Stimulated activated CD8-positive, alpha-beta memory T cell treated with anti-CD3 and anti-CD28 coated beads, Interleukin-7, amount 100 ng/mL, for 48 hours (primary cell): ENCODE measurements around the gene DLL4.
A peak's percentile ranks its signal among the peaks of the same experiment; 100 is the strongest.

Experiments used
- DNase-seq, 2 donors: peaks; one replicate each; pipeline ENCODE4 v3.0.0-alpha.2; 2020; ENCODE audit warnings: low read depth in 1 of 2; ENCODE audit errors: extremely low read depth in 1 of 2

Gene DLL4

DNA sequence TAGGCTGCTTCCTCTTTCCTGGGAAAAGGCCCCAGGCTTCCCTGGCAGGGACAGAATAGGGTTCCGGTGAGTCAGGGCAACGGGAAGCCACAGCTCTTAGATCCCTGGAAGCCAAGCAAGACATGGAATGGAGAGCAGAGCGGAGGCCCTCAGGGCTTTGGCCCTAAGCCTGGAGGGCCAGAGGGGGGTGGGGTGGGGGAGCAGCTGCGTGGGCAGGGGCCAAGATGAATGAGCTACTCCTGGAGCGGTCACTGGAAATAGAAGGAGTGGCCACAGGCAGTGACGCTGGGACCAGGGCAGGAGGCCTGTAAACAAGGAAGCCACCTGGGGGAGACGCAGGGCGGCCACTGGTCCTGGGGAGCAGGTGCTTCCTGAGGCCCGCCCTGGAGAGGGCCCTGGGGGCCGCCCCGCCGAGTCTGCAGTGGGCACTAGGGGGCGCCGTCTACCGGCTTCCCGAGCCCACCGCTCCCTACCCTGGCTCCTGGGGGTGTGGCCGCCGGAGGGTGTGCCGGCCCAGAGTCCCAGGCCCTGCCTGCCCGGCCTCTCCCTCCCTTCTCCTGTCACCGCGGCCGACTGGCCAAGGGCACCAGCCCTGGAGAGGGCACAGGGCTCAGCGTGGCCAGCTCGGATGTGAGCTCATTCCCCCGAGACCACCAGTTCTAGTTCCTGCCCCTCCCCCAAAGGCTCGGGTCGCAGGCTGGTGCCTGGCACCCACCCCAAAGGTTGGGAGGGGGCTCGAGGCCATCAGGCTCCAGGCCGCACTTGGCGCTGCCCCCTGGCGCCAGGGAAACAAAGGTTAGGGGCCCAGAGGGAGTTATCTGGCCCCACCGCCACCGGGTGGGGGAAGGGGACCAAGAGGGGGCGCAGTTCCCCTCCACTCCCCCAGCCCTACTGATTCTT, 22.8 kb upstream of the DLL4 start:
- peak; percentile 65 to 66 for DNase-seq

DNA sequence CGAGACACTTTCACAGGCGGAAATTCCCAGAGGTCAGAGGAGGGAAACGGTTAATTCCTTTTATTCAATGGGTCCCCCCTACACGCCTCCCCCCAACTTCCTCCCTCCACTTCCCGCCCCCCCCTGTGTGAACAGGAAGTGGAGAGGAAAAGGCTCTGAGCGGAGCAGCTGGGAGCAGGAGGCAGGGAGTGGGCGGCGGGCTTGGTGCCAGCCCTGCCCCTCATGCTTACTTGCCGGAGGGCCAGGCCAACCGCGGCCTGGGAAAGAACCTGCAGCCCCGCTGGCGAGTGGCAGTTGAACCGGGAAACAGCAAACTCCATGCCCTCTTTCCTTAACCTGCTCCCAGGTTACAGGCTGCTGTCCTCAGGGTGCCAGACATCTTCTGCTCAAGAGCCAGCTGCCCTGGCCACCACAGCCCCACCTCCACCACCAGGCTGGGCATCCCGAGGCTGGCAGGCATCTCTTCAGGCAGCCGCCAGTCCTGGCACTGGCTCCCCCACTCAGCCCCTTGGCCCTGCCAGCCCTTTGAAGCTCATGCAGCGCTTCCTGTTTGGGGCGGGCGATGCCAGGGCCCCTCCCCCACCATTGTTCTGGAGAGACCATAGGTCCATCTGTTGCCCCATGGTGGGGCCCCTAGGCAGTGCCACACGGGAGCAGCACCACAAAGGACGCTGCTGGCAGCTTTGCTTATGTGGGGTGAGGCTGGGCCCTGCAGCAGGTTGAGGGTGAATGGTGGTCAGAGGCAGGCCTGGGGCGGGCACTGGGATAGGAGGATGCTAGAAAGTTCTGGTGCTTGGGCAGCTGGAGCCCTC, 21.9 kb upstream of the DLL4 start:
- DNase-seq = no peak

- DNase-seq = no peak
These were observed 21.0 kb upstream of the DLL4 start for GRCh38 chr15:40908095-40908494.

DNA sequence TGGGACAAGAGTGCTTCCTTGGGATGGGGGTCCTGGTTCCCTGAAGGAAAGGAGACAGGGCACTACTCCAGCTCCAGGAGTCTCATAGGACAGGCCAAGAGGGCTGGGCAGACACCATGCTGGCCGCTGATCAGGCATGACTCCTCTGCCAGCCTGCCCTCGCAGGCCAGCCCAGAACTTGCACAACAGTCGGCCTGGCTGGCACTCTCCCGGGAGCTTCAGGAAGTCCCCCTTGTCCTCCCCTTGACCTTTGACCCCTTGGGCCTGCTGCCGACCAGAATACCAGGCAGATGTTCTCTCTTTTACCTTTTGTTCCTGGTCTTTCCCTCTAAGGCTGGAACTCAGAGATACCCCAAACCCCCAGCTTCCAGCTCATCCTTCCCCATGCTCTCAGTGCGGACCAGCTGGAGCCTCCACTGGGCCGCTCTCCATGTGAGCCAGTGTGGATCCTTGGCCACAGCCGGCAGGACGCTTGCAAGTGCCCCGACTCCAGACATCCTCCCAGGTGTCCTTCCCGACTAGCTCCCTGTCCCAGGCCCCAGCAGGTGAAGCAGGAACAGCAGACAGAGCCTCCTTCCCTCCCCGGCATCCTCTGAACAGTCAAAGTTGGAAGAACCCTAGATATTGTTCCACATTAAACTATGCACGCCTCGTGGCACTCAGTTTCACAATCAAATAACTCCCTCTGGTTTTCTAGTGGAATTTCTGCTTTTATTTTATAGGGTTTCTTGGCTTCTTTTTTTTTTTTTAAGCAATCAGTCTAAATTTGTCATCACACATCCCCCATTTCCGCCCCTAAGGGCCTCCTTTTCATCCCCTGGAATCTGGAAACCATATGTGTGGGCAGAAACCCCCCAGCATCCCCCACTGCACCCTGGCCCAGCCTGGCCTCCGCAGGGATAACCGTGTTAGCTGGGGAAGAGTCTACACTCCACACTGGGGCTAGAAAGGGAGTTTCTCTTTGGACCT, 19.2 kb upstream of the DLL4 start:
- DNase-seq = no peak

DNA sequence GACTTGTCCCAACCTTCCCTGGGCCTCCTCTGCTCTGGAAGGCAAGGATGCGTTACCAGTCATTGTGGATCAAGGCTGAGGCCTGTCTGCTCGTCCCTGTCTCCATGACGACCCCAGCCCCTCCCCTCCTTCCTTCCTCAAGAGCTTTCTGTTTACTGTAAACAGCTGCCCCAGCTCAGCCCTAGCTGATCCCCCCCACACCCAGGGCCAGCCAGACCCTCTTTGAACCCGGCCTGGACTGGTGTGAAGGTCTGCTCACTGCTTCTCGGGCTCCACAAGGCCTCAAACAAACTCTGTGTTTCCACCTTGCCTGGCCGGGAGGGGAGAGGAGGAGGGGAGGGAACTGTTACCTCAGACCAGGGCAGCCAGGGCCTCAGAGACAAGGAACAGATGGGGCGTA, 18.0 kb upstream of the DLL4 start:
- no peak for DNase-seq

DNA sequence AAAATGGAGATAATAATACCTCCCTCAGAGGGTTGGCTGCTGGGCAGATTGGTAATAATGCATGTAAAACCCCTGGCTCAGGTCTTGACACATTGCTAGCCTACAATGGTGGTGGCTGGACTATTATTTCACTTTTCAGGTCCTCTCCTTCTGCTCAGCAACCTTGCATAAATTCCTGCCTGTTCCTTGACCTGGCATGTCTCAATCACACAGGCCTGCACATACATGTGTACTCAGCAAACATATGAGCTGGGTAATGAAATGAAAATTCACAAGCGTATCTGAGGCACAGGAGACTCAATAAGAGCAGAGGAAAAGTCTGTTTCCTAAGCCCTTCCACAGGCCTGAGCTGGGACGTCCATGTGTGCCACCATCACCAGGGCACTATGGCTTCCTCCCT, 17.4 kb upstream of the DLL4 start:
- no peak for DNase-seq

DNA sequence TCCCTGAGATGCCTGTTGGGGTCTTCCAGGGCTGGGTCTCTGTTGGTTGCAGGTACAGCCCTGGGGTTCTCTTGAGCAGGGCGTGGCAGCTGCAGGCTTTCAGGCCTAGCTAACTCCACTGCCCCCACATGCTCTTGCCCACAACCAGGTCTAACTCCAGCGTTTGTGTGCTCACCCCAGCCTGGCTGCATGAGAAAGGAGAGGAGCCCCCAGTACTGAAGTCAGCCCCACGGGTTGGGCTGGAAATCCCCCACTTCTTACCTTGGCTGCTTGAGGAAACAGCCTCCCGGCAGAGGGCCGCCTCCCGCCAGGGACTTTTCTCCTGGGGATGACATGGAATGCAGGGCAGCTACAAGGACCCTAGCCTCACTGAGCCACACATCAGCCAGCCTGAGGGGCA, 16.7 kb upstream of the DLL4 start:
- DNase-seq = no peak

GRCh38 chr15:40914013-40914412, 15.1 kb upstream of the DLL4 start:
- no peak for DNase-seq

- DNase-seq = no peak
These were observed 14.7 kb upstream of the DLL4 start for GRCh38 chr15:40914486-40914885.

DNA sequence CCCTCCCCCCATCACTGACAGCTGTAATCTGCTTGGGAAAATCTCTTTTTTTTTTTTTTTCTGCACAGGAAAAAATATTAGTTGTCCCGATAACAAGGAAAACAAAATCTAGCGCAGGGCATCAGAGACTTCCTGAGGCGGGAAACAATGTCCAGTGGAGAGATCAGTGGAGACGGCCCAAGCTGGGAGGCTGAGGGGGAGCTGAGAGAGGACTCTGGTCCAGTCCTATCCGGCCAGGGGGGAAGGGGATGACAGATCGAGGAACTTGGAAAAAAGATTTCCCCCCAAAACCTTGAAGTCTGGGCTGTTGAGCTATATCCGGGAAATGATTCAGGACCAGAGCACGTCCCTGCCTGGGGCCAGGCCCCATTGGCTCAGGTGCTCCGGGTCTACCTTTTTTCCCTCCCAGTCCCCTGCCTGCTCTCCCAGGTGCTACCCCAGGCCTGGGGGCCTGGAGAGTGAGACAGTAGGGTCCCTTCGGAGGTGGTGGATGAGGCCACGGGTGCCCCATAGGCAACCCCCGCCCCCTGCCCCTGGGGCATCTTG, 14.0 kb upstream of the DLL4 start:
- DNase-seq = no peak

- DNase-seq = no peak
These were observed 13.5 kb upstream of the DLL4 start for GRCh38 chr15:40915679-40916078.

DNA sequence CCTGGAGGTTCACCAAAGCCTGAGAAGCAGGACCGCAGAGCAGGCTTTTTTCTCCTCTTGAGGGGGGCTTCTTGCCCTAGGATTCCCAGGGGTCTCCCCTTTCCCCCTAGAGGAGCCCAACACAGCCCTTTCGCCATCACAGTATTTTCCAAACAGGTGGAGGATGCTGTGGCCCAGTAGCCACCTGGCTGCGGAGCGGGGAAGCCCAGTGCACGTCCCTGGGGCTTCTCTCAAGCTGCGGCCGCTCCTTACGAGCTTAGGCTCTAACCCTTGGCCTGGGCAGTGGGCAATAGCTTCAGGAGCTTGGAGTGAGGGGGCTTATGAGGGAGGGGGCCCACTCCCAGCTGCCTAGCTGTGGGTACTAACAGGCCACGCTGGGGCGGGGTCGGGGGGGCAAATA, 11.6 kb upstream of the DLL4 start:
- no peak for DNase-seq

- DNase-seq = no peak
These were observed 10.9 kb upstream of the DLL4 start for GRCh38 chr15:40918146-40918798.

GRCh38 chr15:40918799-40919392, 10.2 kb upstream of the DLL4 start:
- DNase-seq = no peak

GRCh38 chr15:40921949-40922607, 7.1 kb upstream of the DLL4 start:
- DNase-seq = no peak

DNA sequence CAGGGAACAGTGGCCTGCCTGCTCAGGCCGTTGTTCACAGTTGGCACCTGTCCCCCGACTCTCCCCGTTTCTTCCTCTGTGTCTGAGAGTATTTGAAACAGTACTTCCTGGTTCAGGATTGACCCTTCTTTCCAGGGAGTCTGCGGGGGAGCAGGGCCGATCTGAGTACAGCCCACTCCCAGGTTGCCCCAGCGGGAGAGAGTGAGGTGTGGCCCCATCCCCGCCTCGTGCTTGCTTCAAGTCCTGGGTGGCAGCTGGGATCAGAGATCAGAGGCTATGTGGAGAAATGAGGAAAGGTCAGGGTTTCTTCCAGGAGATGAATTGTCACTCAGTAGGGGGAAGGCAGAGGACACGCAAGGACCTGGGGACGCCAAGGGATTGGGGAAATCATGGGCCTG, 6.5 kb upstream of the DLL4 start:
- DNase-seq = no peak

- DNase-seq = no peak
These were observed 5.6 kb upstream of the DLL4 start for GRCh38 chr15:40923551-40923950.

DNA sequence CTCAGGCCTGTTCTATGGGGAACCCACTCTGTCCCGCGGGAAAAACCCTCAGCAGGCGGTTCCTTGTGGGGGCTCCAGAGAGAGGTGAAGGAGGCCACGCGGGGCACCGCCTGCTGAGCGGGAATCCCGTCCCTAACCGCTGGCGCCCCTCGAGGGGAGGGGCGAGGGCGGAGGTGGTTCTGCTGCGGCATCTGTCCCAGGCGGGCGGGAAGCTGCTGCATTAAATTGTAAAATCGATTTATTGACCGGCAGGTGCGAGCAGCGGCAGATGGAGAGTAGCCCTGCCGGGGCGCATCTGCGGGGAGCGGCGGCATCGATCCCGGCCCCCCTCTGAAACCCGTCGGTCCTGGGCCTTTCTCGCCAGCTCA, 3.7 kb upstream of the DLL4 start:
- no peak for DNase-seq
